Islet precursor cell (in vitro differentiated cells): ENCODE measurements around the gene STAC3.
"Not testable (repeated sequence)": the region's sequence is repeated elsewhere in the genome, so short reads cannot be mapped to it uniquely, and the experiment has no call there.

Experiments used
- DNase-seq: peaks from one replicate; pipeline ENCODE4 v3.0.0-alpha.2; 2018

STAC3 gene

DNA sequence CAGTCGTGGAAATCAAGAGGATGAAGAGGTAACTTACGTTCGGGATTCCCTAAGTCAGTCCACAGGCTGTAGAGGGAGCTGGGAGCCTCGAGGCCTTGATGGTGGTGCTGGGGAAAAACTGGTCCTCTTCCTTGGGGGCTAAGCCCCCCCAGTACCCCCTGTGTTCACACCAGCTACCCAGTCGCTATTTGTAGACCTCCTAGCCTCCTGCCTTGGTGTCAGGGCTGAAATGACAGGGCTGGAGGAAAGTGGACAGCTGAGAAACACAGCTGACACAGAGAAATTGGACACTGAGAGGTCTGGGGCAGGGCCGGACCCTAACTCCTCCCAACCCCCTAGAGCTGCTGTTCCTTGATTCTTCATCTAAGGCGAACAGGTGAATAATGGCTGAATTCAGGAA, at the start of gene STAC3:
Gene STAC3 (minus strand): TSS at position 232 of the 400 bp plus-strand sequence. CDS start 1,551 bp downstream, outside the sequence.
- DNase-seq: no peak

DNA sequence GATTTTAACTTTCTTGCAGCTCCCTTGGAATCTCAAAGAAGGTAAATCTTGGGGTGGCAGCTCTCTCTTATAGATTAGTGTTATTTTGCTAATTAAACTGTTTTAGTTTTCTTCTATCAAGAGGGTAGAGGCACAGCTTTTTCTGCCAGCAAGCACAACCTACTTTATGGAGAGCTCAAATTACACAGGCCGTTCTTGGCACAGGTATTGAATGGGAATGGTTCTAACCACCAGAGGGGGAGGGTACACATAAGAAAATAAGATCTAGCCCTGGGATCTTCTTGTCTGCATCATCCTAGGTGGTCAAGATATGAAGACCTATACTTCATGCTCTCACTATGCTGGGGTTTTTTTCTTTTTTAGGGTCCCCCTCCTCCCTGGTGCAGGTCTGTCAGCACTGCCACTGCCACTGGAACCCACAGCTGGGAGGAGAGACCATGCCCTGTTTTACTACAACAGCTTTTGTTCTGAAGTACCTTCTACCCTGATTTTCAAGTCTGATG, 48.6 kb upstream of the STAC3 start:
- no peak for DNase-seq

DNA sequence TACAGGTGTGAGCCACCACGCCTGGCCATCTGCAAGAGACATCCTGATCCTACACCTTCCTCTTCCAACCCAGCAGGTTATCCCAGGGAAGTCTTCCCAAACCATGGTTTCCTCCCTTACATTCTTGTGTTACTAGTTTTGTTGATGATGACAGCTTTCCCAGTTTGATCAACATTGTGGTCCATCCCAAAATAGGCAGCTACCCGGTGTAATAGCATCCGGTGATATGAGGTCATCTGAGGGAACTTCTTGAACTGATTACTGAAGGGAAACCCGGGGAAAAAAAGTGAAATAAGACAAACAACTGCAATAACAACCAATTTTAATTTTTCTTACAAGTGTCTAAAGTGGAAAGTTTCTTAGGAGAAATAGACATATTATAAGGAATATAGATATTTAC, 45.3 kb upstream of the STAC3 start:
- DNase-seq: no peak

DNA sequence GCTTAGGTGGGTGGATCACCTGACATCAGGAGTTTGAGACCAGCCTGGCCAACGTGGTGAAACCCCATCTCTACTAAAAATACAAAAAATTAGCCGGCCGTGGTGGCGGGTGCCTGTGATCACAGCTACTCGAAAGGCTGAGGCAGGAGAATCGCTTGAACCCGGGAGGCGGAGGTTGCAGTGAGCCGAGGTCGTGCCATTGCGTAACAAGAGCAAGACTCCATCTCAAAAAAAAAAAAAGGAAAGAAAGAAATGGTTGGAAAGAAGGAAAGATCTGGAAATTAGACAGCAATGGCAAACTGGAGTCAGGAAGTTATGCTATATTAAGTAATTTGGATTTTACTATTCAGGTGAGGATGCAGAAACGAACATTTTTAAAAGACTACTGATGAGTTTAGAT, 31.1 kb upstream of the STAC3 start:
- not testable (repeated sequence) for DNase-seq

DNA sequence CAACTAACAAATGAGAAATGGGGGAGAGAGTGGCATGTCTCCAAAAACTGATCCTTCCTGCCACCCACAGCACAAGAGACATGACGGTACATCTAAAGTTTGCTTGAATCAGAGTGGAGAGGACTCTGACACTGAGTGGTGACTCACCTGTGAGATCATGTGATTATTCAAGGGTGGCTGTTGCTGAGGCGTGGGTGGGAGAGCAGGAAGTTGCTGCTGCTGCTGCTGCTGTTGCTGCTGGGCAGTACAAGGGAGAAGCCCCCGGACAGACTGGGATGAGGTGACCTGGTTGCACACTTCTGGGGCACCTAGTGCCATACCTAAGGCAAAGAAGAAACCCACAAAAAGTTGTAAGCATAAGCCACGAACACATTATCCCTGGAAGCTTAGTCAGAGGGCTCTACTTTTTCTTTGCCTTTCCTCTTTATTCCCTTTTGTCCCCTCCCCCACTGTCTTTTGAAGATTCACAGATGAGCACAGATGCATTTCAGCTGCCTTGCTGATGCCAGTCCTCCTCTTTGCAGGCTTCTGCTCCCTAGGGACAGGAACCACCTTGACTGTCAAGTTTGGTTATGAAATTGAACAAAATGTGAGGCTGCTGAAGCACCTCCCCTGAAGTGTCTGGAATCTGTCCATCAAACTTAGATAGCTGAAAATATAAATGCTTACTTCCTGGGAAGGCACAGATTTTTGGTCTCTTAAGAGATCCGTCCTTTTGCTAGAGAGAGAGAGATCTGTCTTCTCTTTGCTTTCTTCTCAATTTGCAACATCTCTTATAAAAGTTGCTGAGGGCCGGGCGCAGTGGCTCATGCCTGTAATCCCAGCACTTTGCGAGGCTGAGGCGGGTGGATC, 29.4 kb upstream of the STAC3 start:
- peak; percentile 97 for DNase-seq

DNA sequence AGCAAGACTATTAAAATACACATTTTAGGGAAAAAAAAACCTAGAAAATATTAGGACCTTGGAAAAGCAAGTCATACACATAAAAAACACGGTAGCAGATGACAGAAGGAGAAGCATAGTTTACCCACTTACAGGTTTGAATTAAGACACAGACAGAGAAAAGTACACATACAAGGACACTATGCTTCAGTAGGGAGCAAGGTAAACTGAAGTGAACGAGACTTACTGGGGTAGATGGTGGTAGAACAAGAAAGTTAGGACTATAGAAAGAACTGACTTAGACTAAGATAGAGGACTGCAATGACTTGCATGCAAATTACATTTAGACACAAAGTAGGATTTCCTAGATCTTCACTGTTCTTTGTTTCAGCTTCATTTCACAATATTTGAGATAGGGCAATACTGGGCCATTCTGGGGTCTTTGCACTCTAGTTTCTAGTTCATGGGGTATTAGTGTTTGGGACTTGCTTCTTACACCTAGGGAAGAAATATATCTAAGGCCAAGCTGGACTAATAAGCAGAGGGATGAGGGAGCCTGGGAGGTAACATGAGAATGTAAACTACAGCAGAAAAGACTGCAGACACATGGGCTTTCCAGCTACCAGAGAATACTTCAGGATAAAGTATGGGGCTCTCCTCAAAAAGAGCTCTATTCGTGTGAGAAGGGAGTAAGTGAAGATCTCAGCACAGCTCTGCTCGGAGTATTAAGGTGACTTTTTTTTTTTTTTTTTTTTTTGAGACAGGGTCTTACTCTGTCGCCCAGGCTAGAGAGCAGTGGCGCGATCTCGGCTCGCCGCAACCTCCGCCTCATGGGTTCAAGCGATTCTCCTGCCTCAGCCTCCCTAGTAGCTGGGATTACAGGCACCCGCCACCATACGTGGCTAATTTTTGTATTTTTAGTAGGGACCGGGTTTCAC, 27.7 kb upstream of the STAC3 start:
- DNase-seq: no peak

DNA sequence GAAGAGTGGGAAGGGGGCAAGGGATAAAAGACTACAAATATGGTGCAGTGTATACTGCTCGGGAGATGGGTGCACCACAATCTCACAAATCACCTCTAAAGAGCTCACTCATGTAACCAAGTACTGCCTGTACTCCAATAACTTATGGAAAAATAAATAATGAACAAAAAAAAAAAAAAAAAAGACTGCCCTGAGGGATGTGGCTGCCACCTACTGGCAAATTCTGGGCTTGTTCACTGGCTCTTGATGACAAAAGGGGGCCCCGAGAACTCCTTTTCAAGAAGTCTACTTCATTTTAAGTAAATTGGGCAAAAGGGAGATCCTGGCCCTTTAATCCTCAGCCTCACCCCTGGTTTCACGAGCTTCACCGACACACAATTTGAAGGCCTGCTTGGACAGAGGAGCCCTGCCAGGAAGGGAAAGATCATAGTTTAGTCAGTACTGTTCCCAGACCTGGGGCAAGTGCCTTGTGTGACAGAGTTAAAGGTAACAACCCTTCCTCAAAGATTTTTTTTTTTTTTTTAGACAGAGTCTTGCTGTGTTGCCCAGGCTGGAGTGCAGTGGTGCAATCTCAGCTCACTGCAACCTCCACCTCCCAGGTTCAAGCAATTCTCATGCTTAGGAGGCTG, 26.1 kb upstream of the STAC3 start:
- DNase-seq: no peak

DNA sequence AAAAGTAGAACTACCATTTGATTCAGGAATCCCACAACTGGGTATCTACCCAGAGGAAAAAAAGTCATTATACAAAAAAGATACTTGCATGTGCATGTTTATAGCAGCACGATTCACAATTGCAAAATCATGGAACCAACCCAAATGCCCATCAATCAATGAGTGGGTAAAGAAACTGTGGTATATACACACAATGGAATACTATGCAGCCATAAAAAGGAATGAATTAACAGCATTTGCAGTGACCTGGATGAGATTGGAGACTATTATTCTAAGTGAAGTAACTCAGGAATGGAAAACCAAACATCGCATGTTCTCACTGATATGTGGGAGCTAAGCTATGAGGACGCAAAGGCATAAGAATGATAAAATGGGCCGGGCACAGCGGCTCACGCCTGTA, 25.2 kb upstream of the STAC3 start:
- DNase-seq: not testable (repeated sequence)

DNA sequence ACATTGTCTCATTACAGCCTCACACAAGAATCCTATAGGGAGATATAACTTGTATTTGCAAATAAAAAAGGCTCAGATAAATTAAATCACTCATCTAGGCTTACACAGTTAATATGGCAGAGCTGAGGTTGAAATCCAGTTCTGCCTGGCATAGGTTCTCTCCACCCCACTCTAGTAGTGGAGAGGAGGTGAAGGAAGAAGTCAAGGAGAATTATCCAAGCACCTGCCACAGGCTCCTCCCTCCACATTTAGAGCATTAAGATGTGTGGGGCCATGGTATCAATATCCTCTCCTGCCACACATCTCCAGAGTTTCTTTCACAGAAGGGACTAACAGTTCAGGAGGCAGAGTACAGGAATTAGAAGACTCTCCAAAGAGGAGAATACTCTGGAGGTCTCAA, 22.5 kb upstream of the STAC3 start:
- no peak for DNase-seq

DNA sequence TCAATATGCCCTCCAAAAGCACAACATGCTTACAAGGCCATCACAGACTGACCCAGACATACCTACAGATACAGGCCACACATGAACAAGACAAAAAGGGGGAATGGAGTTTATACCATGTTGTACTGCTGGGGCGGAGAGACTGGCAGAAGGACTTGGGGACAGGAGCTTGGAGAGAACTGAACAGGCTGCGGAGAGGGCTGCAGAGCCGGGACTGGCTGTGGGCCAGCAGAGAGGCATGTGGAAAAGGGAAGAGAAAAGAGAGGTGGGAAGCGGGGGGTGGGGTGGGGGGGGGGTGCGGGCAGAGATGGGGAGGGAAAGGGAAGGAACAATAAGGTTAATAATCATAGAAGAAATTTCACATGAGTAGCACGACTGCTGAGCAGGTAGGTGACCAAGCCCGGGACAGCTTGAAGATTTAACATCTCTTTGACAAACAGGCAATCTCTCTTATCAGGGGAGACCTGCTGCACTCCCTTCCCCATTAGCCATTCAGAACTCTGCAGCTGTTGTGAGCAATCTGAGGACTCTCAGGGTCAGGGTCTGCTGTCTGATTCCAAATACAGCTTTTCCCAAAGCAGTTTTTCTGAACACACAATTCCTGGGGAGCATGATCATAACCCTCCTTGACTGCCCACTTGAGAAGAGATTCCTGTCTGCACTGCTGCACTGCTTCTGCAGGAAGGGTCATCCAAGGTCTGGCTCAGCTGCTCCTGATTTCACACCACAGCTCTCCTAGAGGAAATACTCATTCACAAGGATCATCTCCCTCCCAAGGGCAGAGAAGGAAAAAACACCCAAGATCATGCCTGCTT, 21.6 kb upstream of the STAC3 start:
- no peak for DNase-seq

DNA sequence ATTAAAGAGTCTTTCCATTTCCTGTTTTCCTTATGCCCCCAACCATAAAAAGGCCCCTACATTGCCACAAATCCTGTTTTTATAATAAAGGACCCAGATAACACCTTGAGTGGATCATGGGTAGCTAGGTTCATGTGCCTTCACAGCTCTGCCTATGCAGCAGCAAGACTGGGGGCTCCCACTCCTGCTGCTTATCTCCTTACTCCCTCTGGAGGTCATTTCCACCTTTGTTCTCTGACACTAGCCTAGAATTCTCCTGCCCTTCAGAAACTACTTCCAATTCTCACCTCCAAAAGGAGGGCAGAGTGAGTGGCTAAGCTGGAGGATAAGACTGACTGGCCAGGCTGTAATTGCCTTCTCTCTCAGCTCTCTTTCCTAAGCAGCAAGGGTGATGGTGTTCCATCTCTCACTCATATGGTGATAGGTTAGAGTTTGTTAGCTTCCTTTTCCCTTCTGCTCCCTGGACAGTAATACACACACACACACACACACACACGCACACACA, 20.0 kb upstream of the STAC3 start:
- no peak for DNase-seq

DNA sequence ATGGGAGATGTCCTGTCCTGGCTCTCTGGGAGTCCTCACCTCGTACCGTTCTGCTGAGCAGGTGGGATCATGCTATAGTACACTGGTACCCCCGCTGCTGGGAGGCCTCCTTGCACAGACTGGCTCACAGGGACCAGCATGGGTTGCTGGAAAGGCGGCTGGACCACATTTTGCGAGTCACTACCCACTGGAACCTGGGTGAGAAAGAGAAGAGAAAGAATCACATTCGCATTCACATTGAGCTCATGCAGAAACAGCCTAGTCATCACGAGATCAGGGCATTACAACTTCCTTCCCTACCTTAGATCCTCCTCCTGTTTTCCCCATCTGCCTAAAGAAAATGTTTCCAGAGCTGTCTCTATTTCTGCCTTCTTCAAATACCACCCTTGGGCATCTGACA, 17.3 kb upstream of the STAC3 start:
- no peak for DNase-seq

DNA sequence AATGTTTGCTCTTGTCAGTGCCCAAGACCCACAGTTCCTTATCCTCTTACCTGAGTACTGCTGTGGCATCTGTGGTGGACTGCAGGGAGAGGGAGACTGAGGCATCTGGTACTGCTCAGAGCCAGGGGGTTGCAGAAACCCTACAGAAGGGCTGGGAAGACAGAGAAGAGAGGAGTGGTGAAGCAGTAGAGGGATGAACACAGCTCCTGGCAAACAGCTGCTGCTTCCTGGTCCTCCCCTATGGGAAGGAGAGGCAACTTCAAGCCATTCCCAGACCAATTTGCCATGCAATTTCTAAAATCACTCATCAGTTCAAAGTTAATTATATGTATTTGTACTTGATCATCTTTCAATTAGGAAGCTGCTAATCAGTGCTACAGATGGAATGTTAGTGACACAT, 15.7 kb upstream of the STAC3 start:
- DNase-seq: no peak

DNA sequence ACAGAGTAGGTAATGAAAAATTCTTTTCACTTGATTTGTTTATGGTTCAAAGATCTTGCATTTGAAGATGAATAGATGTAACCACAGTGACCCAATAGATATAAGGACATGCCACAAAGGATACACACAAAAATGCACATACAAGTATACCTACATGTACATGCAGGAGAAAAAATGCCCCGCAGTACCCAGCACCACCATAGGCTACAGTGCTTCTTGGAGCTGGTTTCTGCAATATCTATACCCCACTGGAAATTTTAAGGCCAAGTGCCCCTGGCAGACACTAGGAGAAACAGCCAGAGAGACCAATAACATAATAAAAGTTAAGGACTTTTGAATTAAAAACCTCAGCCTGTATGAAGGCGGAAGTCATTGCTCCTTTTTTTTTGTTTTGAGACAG, 12.1 kb upstream of the STAC3 start:
- DNase-seq: no peak

DNA sequence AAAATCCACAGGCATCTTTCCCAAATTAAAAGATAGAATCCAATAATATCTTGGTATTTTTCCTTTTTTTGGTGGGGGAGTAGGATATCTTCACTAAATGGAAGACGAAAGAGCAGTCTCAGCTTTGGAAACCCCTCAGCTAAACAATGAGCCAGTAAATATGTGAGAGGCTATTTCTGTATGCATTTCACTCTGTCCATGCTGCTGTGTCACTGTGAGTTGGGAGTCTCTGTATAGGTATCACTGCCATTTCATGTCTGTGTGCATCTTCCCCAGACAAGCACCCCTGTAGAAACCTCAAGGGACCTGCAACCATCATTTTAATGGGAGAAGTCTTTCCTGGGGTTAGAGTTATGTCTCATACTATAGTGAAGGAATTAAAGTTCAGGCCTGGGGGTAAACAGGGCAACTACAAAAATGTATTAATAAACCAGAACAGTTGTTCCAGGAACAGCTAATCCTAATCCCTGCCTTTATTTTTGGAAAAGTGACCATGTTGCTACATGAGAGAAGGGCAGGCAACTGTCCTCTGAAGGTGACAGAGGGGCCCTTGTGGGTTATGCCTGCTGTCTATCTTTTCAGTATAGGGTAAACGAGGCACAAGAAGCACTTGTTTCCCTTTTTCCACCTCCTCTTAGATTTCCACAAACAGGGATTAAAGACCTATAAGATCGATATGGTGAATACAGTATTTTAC, 11.3 kb upstream of the STAC3 start:
- DNase-seq: no peak

DNA sequence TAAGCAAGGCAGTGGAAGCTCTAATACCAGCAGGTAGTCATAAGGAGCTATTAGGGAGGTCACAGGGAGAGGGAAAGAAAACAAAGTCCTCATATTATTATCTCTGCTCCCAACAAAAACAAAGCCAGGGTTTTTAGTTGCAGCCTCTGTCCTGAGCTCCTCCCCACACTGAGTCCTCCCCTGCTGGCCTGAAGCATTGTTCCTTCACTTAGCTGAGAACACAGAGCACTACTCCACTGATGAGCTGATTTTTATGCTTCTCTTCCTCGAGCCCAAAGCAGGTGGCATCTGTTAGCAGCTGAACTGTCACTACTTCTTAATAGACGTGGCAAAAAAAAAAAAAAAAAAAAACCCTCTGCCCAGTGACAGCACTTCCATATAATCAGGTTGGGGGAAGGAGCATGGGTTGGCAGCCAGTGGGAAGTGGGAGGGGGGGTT, 10.5 kb upstream of the STAC3 start:
- DNase-seq: no peak

DNA sequence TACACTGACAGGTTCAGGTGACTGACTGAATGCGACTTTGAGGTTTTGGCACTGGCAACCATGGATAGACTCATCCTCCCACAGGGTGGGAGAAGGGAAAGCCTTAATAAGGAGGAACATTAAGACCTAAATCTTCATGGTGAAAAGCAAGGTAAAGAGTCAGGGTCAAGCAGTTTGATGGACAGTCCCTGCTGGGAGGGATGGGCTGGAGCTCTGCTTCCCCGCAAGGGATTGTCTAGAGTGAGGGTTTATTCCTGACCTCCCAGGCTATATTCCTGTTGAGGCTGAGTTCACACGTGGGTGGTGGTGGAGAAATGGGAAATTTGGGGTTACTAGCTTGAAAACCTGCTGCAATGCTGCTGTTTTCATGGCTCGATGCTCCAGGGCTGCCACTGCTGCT, 9.4 kb upstream of the STAC3 start:
- no peak for DNase-seq

DNA sequence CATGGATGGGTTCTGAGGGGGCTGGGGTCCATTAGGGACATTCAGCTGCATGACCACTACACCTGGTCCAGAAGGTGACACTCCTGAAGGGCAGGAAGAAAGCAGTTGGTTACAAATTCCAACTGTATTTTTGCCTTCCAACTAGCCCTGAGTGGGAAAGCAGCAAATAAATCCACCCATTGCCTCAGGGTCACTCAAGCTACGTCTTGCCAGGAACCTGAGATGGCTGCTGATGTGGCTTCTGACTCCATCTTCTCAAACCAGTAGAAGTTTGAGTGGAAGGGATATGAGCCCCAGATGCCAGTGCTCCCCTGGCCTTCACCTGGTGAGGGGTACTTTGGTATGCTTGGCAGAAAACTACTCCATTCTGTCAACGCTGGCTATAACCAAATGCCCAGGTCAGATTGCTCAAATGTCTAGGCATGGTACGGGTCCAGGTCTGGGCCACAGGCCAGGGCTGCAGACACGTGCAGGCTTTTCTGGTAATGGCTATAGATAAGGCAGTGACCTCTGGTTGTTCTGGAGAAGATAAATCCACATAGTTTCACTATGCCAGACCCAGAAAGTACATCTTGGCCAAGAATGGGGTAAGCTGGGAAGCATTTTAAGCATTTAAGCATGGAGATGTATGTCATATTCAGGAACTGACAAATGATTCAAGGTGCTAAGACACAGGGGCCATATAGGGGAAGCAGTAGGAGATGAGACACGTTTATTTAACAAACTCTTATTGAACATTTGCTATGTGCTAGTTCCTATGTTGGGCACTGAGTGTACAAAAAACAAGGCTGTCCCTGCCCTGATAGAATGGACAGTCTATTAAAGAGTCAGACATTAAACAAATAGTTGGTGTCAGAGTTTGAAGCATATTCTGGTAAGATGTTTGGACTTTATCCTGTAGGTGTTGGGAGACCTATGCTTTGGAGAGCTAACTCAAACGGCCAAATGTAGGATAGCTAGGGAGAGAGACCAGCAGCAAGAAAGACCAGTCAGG, 8.3 kb upstream of the STAC3 start:
- DNase-seq: no peak

DNA sequence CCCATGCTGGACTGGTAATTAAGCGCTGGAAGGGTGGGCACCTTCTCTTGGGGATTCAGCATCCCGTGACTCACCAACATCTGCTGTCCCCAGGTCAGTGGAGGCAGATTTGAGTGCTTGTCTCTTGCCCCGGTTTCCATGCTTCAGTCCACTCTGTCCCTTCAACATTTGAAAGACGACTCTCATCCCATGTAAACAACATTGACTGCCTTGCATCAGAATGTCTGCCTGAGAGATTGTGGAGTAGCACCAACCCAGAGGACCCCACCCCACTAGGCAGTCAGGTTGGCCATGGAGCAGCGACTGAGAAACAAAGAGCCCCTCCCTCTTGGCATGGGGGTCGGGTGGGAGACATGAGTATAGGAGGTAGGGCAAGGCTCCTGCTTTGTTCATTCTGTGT, 4.9 kb upstream of the STAC3 start:
- no peak for DNase-seq
